K562 (cell line): Measurements from ENCODE around the gene ASMTL. TPM values are rescaled to one million over a fixed set of nuclear protein-coding genes. Genes with fewer than 3 reads are reported as not detected.

Experiments used
- CBX8 ChIP-seq: fragments of 200-600 bp; sonication (generic); IDR thresholded peaks from 2 replicates; pipeline ENCODE4 v1.6.1; 2012; ENCODE audit warnings: borderline replicate concordance, mixed run types, low read depth, mild to moderate bottlenecking, moderate library complexity, mixed read lengths, low read length, control low read depth, inconsistent platforms; ENCODE audit not compliant: poor library complexity, severe bottlenecking; ENCODE audit errors: extremely low read depth
- CEBPZ ChIP-seq: fragments of 150-350 bp; IDR thresholded peaks from 2 replicates; pipeline ENCODE4 v1.6.1; 2014; ENCODE audit warnings: low read depth, mild to moderate bottlenecking, low read length, borderline replicate concordance
- CXXC5 ChIP-seq: fragments of 250-450 bp; sonication (Bioruptor Pico); IDR thresholded peaks from 2 replicates; pipeline ENCODE4 v1.8.0; 2022; ENCODE audit warnings: inconsistent platforms, mild to moderate bottlenecking, moderate library complexity
- EP400 ChIP-seq: fragments of 450-650 bp; IDR thresholded peaks from 2 replicates; pipeline ENCODE4 v1.6.1; 2017; ENCODE audit warnings: antibody characterized with exemption, mild to moderate bottlenecking, moderate library complexity
- FOS ChIP-seq: IDR thresholded peaks from 3 replicates; pipeline ENCODE4 v1.6.1; 2011; ENCODE audit not compliant: insufficient read length; ENCODE audit errors: extremely low read depth
- HNRNPK ChIP-seq: fragments of 200-400 bp; formaldehyde crosslinking; IDR thresholded peaks from one replicate; pipeline ENCODE4 v1.6.1; 2018; ENCODE audit warnings: mild to moderate bottlenecking, low read depth, low read length; ENCODE audit not compliant: poor library complexity, severe bottlenecking
- JUNB ChIP-seq: fragments of 450-650 bp; formaldehyde crosslinking; conservative IDR thresholded peaks from 2 replicates; pipeline ENCODE4 v1.4.0; 2020; ENCODE audit warnings: mild to moderate bottlenecking
- LEF1 ChIP-seq: fragments of 450-650 bp; IDR thresholded peaks from 2 replicates; pipeline ENCODE4 v1.6.1; 2016; ENCODE audit warnings: mild to moderate bottlenecking
- MAFF ChIP-seq: IDR thresholded peaks from 2 replicates; pipeline ENCODE4 v1.6.1; 2012; ENCODE audit warnings: low read length, improper control_type of control experiment
- NEUROD1 ChIP-seq: fragments of 150-350 bp; IDR thresholded peaks from 2 replicates; pipeline ENCODE4 v1.6.1; 2014; ENCODE audit warnings: borderline replicate concordance, low read length, low read depth; ENCODE audit not compliant: partially characterized antibody
- NR4A1 ChIP-seq, 2 experiments: fragments of 250-450 bp in 1 of 2; fragments of 450-650 bp in 1 of 2; sonication (Bioruptor Pico) in 1 of 2; IDR thresholded peaks; 2 replicates each; pipeline versions ENCODE4 v1.4.0 to v1.6.1; 2016 to 2020; ENCODE audit warnings: mild to moderate bottlenecking in 2 of 2, missing compliant biosample characterization in 1 of 2, missing genetic modification characterization in 1 of 2, moderate library complexity in 1 of 2
- SMAD2 ChIP-seq: fragments of 150-350 bp; IDR thresholded peaks from 2 replicates; pipeline ENCODE4 v1.6.1; 2014; ENCODE audit warnings: low read depth, mild to moderate bottlenecking, low read length
- TBP ChIP-seq: optimal IDR thresholded peaks from 2 replicates; pipeline ENCODE3; 2011; ENCODE audit warnings: low read depth, low read length, improper control_type of control experiment
- TCFL5 ChIP-seq: fragments of 250-450 bp; sonication (Bioruptor Pico); conservative IDR thresholded peaks from 2 replicates; pipeline ENCODE4 v1.6.1; 2021; ENCODE audit warnings: mild to moderate bottlenecking, moderate library complexity, matching md5 sums
- TFAP4 ChIP-seq: sonication (generic); formaldehyde crosslinking; IDR thresholded peaks from 2 replicates; pipeline ENCODE4 v1.8.0; 2022; ENCODE audit warnings: missing genetic modification reagents, mild to moderate bottlenecking, moderate library complexity, borderline replicate concordance
- THAP12 ChIP-seq: fragments of 250-450 bp; sonication (Bioruptor Pico); IDR thresholded peaks from 2 replicates; pipeline ENCODE4 v1.9.0; 2021; ENCODE audit warnings: mild to moderate bottlenecking, inconsistent platforms
- TSC22D4 ChIP-seq: fragments of 450-650 bp; IDR thresholded peaks from 2 replicates; pipeline ENCODE4 v1.6.1; 2016; ENCODE audit warnings: missing genetic modification characterization, missing biosample characterization, control low read depth
- ZNF175 ChIP-seq: fragments of 200-800 bp; sonication (Bioruptor generic); IDR thresholded peaks from 2 replicates; pipeline ENCODE4 v1.6.1; 2016; ENCODE audit warnings: low read depth, mild to moderate bottlenecking, missing genetic modification characterization, missing compliant biosample characterization
- ZNF436 ChIP-seq: fragments of 250-450, 450-650 bp; sonication (Bioruptor Pico); formaldehyde crosslinking; IDR thresholded peaks from 2 replicates; pipeline ENCODE4 v1.7.0; 2020; ENCODE audit warnings: mild to moderate bottlenecking
- ZNF778 ChIP-seq: fragments of 450-650 bp; formaldehyde crosslinking; IDR thresholded peaks from 2 replicates; pipeline ENCODE4 v1.4.0; 2020; ENCODE audit warnings: mild to moderate bottlenecking, moderate library complexity
- polyA plus RNA-seq, 8 experiments: library from polyadenylated mRNA; depleted of rRNA in 4 of 8; stranded (reverse) in 5 of 8; unstranded in 3 of 8; fragments of >200 nt; fragmentation: Nextera tagmentation in 2 of 8; fragmentation: Illumina TruSeq in 1 of 8; extraction: Ambion mirVana in 2 of 8; extraction: Trizol in 1 of 8; gene quantifications; 2 replicates each; pipeline versions ENCODE4 v1.2.1 to v1.2.3, GENCODE V29; 2011 to 2014; ENCODE audit warnings: inconsistent platforms in 1 of 8, missing spikeins in 1 of 8
- total RNA-seq, 7 experiments: library from RNA; depleted of rRNA in 6 of 7; stranded (reverse); fragments of >200 nt in 6 of 7; fragmentation: Illumina TruSeq in 2 of 7; extraction: Trizol in 2 of 7; gene quantifications; 2 replicates each; pipeline versions ENCODE4 v1.2.1 to v1.2.3, GENCODE V29; 2011 to 2021; ENCODE audit warnings: low replicate concordance in 1 of 7

Gene ASMTL
- total and polyA plus RNA-seq, 9 of the 15 experiments (the other 6 are each of a cell fraction or from before 2014, with no cell fraction given), result 0.56 to 20.6 (median 7.6) TPM

GRCh38 chrX:1452516-1453394, at the start of gene ASMTL (continued):
- TF ChIP-seq HNRNPK (no peak), THAP12 (CRISPR knock-in tag) (peak; percentile 42; the same call in 1 of the 2 replicates), MAFF (no peak), SMAD2 (no peak), LEF1 (no peak), NR4A1 (CRISPR knock-in tag; IDR thresholded peaks at IDR 0.05) (no peak), NR4A1 (tag; IDR thresholded peaks at IDR 0.05) (no peak), TFAP4 (CRISPR knock-in tag) (no peak), ZNF778 (no peak), ZNF436 (CRISPR knock-in tag) (no peak), EP400 (no peak; the same call in 1 of the 2 replicates), CBX8 (no peak), CXXC5 (peak; percentile 66), CEBPZ (no peak), FOS (no peak), TCFL5 (CRISPR knock-in tag) (no peak), JUNB (CRISPR knock-in tag) (no peak), TBP (peak; percentile 87), NEUROD1 (no peak), ZNF175 (no peak), TSC22D4 (tag) (no peak)
